H54 (cell line): ENCODE data around the gene ZNF385D.

Experiments used
- DNase-seq: peaks from one replicate; pipeline ENCODE4 v3.0.0; 2011; ENCODE audit warnings: low spot score, mixed read lengths; ENCODE audit not compliant: insufficient read length
- FAIRE-seq: peaks from 3 replicates; lab custom pipeline; 2011; peaks lifted over from hg19 to GRCh38; lab: Jason Lieb, UNC
- POLR2A ChIP-seq: IDR thresholded peaks from 2 replicates; pipeline ENCODE4 v1.6.1; 2011; ENCODE audit warnings: low read depth, mild to moderate bottlenecking, low read length

ZNF385D gene, protein sequence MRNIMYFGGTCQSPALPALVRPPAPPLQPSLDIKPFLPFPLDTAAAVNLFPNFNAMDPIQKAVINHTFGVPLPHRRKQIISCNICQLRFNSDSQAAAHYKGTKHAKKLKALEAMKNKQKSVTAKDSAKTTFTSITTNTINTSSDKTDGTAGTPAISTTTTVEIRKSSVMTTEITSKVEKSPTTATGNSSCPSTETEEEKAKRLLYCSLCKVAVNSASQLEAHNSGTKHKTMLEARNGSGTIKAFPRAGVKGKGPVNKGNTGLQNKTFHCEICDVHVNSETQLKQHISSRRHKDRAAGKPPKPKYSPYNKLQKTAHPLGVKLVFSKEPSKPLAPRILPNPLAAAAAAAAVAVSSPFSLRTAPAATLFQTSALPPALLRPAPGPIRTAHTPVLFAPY

DNA sequence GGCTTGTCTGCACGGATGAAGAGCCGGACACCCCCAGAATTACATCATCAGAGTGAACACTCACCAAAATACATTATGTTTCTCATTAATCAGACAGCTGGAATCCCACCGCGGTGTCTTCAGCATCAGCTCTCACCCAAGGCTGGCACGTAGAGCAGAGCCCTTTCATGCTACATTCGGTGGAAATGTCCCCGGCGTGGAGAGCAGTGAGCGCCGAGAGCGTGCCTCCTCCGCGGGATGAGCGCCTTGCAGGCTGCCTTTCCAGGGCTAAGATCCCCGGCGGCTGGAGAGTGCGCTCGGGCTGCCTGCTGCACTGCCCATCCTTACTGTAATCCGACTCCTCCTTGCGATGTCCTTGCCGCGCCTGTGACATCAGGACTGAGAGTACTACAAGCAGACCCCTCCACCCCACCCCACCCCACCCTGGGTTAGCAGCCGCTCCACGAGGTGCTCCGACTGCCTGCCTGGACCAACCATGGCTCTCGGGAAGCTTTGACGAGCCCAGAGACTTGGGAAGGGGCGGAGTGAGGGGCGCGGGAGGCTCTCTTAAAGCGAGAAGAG is at the start of gene ZNF385D:
Gene ZNF385D, minus strand, starts transcription at position 380 of the 561 bp plus-strand sequence. Its CDS starts 294 bp downstream, at position 86.
- DNase-seq (peak; percentile 7), FAIRE-seq (no peak)
- no peak for TF ChIP-seq POLR2A

DNA sequence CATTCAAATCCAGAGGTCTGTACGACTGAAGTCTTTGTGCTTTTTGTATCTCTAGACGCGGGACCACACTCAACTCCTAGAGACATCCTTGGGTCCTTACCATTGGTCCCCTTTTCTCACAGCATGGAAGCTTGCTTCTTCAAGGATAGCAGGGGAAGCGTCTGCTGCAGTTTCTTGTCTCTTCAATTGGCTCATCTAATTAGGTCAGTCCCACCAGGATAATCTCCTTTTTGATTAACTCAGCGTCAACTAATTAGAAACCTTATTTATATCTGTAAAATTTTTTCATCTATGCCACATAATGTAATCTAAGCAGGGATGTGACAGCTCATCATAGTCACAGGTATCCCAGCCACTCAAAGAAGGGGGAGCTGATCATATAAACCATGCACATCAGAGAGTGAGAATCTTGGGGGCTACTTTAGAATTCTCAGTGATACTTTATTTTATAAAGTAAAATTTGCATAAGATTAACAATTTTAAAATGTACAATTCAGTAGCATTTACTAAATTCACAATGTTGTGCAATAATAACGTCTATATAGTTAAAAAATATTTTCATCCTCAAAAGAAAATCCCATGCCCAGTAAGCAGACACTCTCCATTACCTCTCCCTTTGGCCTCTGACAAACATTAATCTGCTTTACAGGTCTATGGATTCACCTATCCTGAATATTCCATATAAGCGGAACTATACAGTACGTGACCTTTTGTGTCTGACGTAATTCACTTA is 47.5 kb upstream of the ZNF385D start:
- no peak for FAIRE-seq
- no peak for DNase-seq
- no peak for TF ChIP-seq POLR2A

DNA sequence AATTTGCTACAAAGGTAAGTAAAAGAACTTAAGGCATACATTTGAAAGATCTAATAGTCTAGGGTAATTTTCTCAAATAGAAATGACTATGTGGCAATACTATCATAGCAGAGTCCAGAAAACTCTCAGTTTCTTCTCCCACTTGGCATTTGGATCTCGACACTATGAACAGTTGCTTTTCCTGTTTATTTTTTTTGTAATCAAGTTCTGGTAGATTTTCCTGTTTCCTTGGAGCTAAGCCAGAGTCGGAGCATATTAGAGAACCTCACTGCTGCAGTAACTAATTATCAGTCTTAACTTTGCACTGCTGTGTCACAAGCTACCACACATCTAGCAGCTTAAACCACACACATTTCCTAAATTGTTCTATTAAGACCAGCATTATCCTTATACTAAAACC is 44.9 kb upstream of the ZNF385D start:
- FAIRE-seq (no peak), DNase-seq (no peak)
- TF ChIP-seq POLR2A: no peak

DNA sequence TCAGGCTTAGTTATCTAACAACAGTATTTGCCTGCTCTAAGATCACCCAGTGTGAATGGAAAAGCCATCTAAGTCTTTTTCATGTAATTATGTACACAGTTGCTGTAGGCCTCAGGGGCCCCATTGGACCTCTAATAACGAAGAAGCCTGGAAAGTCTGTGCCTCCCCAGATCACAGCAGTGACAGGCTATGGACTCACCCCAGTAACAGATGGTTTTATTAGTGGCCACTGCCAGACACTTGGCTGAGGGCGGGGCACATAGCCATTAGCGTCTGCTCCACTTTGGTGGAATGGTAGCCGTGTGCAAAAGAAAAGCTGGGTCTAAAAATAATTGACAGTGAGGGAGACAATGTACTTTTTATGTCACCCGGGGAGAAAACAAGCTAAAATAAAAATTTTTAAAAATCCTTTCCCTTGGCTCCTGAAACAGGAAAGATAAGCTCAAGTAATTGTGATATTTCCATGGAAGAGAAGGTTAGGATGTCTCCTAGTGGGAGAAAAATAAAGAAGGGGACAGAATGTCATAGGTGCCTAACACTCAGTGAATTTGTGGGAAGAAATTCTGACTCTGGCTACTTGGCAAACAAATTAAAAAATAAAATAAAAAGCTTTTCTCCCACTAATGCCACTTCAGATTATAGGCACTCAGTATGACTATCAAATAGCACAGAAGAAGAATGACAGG is 44.3 kb upstream of the ZNF385D start:
- no peak for TF ChIP-seq POLR2A
- DNase-seq: no peak
- no peak for FAIRE-seq

DNA sequence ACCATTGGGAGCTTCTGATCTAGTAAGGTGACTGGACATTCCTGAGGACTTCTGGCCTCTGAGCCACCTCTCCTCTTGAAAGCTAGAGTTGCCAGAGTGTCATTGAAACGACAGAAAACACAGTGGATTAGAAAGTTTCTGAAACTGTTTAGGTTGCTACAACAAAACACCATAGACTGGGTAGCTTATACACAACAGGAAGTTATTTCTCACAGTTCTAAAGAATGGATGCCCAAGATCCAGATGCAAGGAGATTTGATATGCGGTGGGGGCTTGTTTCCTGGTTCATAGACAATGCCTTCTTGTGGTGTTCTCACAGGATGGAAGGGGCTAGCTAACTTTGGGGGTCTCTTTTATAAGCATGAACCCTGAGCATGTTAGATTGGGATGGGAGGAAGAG is 43.3 kb upstream of the ZNF385D start:
- no peak for TF ChIP-seq POLR2A
- DNase-seq (no peak), FAIRE-seq (no peak)

DNA sequence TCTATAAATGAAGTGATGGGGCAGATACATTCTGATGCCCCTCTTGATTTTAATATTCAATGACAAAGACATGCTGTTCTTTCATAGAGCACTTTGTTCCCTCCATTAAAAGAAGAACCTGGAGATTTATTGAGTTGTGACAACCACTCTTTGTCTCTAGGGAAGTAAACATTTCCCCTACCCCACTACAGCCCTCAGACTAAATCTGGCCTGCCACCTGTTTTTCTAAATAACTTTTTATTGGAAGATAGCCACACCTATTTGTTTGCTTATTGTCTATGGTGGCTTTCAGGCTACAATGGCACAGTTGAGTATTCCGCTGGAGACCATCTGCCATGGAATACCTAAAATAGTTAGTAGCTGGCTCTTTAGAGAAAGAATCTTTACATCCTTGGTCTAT is 41.2 kb upstream of the ZNF385D start:
- no peak for DNase-seq
- TF ChIP-seq POLR2A: no peak
- FAIRE-seq: no peak

DNA sequence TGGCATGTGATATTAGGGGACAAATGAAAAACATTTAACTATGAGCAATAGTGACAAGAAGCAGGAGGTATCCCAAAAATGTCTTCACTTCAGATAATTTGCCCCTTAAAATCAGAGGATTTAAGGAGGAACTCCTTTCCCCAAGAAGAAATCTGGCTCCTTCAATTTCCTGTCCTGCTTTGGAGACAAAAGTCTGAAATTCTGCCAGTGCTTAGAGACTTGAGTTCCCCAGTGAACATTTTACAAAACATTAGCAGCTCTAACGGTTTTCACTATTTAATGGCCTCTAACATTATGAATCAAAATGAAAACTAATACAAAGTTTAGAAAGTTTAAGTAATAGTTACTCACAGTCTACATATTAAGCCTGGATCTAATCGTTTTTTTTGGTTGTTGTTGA is 40.3 kb upstream of the ZNF385D start:
- DNase-seq (no peak), FAIRE-seq (no peak)
- TF ChIP-seq POLR2A: no peak

DNA sequence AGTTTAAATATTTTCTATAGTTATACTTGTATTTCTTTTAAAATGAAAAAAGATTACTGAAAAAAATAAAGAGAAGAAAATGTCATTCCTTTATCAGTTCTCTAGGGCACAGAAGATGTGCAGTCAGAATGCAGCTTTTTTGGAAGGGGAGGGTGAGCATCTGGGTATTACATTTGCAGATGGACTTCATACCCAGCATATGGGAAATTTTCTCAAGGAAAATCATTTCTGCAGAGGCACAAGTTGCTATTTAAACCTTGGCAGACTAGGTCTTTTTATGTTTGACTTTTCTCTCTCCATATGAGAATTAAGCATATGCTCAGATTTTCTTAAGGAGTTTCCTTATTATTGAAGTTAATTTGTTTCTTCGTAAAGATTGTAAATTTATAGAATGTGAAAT is 39.5 kb upstream of the ZNF385D start:
- no peak for TF ChIP-seq POLR2A
- FAIRE-seq: no peak
- no peak for DNase-seq

DNA sequence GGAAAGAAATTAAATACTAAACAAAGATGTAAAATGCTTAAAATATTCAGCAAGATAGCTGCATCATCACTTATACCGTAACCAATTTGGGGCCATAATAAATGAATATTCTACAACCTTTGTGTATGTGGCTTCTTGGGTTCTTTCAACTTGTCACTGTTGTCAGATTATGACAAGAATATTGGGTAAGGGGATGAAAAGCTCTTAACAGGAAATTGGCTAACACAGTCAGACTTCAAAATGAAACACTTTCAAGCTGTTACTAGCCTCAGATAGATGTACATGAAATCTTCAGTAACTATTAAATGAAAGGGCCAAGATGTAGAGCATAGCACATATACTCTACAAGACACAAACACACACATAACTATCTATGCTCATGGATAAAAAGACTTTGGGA is 38.7 kb upstream of the ZNF385D start:
- TF ChIP-seq POLR2A: no peak
- FAIRE-seq: no peak

DNA sequence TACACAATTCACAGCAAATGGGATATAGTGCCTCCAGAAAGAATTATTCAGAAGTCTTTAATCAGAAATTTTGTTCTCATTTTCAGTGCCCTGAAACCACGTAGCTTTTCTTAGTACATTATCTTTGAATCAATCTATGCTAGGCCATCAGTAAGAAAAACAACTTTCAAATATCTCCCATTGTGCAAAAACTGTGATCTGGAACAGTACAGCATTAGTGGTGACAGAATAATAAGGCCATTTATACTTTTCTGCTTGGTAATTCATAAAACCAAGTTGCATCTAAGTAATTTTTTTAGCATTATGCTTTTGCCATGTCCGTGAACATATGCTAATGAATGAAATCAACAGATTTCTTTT is 35.4 kb upstream of the ZNF385D start:
- FAIRE-seq: no peak

More for the DNA sequence above, 38.7 kb upstream of the ZNF385D start:
- DNase-seq: no peak

DNA sequence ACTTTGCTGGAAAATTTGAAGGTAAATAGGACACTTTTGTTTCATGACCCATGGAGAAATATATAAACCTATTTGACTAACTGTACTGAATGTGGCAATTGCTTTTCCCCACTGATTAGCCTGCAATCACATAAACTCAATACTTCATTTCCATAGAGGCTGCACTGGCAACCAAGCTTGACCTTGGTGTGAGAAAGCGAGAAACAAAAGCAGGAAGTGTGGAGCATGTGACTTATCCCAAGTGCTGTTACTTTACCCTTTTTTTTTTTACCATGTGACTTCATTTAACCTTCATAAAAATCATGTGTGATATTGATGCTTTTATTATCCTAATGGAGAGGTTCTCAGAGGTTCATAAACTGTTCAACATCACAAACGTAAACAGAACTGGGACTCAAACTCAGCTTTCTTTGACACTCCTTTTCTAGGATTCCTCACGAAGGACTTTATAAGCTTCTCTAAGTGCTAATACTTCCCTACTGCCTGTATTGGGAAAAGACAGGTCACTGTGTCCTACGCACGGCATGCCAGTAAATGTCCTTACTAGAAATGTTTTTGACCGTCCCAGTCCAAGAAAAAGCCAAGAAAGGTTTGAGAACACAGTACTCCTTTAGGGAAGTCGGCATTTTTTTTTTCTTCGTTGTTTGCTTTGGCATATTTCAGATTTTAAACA is 34.9 kb upstream of the ZNF385D start:
- DNase-seq (no peak), FAIRE-seq (no peak)
- TF ChIP-seq POLR2A: no peak

More for the DNA sequence above, 35.4 kb upstream of the ZNF385D start:
- no peak for TF ChIP-seq POLR2A
- DNase-seq: no peak

DNA sequence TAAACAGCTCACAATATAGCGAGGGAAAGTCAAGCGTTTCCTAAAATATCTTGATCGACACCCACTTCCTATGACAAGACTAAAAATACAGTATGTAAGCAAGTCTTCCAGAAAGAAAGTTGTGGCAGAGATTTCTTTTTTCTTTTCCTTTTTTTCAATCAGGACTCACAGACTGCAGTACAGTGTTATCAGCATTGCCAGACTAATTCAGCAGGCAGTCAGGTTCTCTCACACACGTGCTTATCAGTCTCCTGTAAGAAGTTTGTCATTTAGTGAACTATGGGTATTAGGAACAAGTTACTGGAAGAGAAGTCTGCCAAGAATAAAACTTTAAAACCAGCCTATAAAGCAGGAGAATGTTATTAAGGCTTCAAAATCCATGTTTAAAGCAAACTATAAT is 32.8 kb upstream of the ZNF385D start:
- DNase-seq: no peak
- no peak for TF ChIP-seq POLR2A
- no peak for FAIRE-seq

DNA sequence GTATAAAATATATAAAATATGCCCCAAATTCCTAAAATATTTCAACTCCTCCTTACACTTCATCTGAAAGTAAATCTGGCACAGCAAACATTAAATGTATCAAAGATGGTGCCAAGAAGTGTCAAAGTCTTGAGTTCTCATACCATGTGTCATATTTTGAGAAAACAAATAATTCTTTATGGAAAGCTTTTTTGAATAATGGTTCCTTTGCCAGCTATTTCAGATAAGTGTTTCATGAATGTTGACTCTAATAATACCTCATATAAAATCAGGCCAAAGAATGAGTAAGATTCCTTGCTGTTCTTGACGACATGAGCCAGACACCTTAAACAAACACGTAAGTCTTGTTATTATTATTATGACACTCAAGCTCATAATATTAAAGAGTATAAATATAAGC is 30.3 kb upstream of the ZNF385D start:
- no peak for TF ChIP-seq POLR2A
- no peak for DNase-seq
- FAIRE-seq: no peak
